HUES48 (cell line): ENCODE data around the gene OSBPL9.
A peak's percentile ranks its signal among the peaks of the same experiment; 100 is the strongest.

Source experiments
- H3K27ac ChIP-seq: one replicate; pipeline ENCODE4 v1.7.0; 2013; ENCODE audit warnings: low read depth, low read length, inconsistent platforms
- H3K27me3 ChIP-seq: 2 replicates; pipeline ENCODE4 v1.6.1; 2013; ENCODE audit warnings: mild to moderate bottlenecking, low read length; ENCODE audit not compliant: control insufficient read depth, insufficient read depth
- H3K36me3 ChIP-seq: 2 replicates; pipeline ENCODE4 v1.6.1; 2013; ENCODE audit warnings: low read length; ENCODE audit not compliant: control insufficient read depth, insufficient read depth
- H3K4me1 ChIP-seq: 2 replicates; pipeline ENCODE4 v1.6.1; 2013; ENCODE audit warnings: mild to moderate bottlenecking, low read length; ENCODE audit not compliant: control insufficient read depth, insufficient read depth
- H3K4me3 ChIP-seq: 2 replicates; pipeline ENCODE4 v1.5.1; 2013; ENCODE audit warnings: mild to moderate bottlenecking, low read depth, low read length
- H3K9ac ChIP-seq: 2 replicates; pipeline ENCODE4 v1.6.1; 2013; ENCODE audit warnings: mild to moderate bottlenecking, low read depth, low read length, moderate library complexity
- H3K9me3 ChIP-seq: 2 replicates; pipeline ENCODE4 v1.6.1; 2013; ENCODE audit warnings: low read length; ENCODE audit not compliant: control insufficient read depth, insufficient read depth

OSBPL9 gene

DNA sequence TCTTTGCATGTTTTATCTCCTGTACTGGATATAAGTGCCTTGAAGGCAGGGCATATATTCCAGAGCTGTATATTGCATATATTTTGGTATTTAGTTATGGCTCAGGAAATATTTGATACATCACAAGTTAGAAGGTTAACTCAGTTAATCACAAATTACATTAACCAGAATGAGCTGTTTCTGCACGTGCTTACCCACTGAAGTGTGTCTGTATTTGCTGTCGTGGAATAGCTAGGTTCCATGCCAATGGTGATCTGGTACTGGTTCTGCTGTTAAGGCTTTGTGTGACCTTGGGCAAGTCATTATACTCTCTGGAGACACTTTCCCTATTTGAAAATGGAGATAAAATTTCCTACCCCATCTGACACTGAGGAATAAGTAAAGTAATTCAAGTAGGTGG, 50.7 kb downstream of the OSBPL9 start:
- no peak overlapping the region for H3K4me3 ChIP-seq
- peaks cover 15% of the 10 kb centered on the region for H3K4me1 ChIP-seq
- H3K9me3 ChIP-seq = no peaks in the 10 kb centered on the region
- H3K27me3 ChIP-seq = no peaks in the 10 kb centered on the region
- H3K9ac ChIP-seq = no peak overlapping the region
- no peaks in the 10 kb centered on the region for H3K36me3 ChIP-seq
- H3K27ac ChIP-seq = no peak overlapping the region

GRCh38 chr1:51669272-51669671, 52.4 kb downstream of the OSBPL9 start:
- Histone ChIP-seq H3K9me3 (no peaks in the 10 kb centered on the region), H3K4me3 (no peak overlapping the region), H3K27ac (no peak overlapping the region)

GRCh38 chr1:51669816-51670215, 52.9 kb downstream of the OSBPL9 start:
- Histone ChIP-seq H3K4me3 (no peak overlapping the region), H3K27me3 (no peaks in the 10 kb centered on the region), H3K4me1 (peaks cover 15% of the 10 kb centered on the region), H3K36me3 (no peaks in the 10 kb centered on the region), H3K27ac (no peak overlapping the region), H3K9me3 (no peaks in the 10 kb centered on the region), H3K9ac (no peak overlapping the region)

More at GRCh38 chr1:51669272-51669671, 52.4 kb downstream of the OSBPL9 start:
- Histone ChIP-seq H3K36me3 (no peaks in the 10 kb centered on the region), H3K27me3 (no peaks in the 10 kb centered on the region), H3K9ac (no peak overlapping the region), H3K4me1 (peaks cover 15% of the 10 kb centered on the region)

DNA sequence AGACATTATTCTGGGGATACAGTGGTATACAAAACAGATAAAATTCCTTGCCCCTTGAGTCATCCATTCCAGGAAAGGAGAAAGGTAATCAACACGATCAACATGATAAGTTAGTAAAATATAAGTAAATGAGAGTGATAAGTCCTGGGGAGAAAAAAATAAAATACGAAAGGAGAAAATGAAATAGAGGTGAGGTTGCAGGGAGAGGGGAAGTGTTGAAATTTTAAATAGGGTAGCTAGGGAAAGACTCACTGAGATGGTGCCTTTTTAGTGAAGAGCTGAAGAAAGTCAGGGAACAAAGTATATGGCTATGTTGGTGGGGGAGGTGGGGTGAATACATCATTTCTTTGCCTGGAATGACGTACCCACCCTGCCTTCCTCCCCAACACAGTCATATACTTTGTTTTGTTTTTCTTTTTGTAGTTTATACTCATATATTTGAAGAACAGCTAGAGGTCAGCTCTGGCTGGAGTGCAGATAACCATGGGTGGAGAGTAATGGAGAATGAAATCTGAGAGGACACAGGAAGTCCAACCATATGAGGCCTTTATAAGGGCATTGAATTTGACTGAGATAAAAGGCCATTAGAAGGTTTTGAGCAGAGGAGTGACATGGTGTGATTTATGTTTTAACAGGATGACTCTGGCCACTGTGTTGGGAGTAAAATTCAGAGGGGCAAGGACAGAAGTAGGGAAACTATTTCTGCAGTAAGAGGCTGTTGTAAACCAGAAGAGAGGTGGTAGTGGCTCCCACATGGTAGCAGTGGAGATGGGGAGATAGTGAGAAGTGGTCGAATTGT, 54.8 kb downstream of the OSBPL9 start:
- Histone ChIP-seq H3K27ac (no peak overlapping the region), H3K9me3 (no peaks in the 10 kb centered on the region), H3K36me3 (no peaks in the 10 kb centered on the region), H3K4me1 (peaks cover 15% of the 10 kb centered on the region), H3K4me3 (no peak overlapping the region), H3K9ac (no peak overlapping the region), H3K27me3 (no peaks in the 10 kb centered on the region)

DNA sequence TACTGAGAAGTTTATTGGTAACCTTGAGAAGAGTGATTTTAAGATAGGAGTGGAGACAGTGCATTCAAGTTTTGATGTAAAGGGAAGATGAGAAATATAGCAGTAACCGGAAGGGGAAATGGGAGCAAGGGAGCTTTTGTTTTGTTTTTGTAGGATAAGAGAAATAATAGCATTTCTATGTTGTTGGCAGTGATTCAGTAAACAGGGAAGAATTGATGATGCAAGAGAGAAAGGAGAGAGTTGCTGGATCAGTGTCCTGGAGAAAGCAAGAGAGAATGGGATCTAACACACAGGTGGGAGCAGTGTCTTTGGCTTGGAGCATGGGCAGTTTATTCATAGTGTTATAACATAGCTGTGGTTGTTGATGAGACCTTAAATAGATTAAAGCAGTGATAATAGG, 56.4 kb downstream of the OSBPL9 start:
- Histone ChIP-seq H3K27ac (no peak overlapping the region), H3K9me3 (no peaks in the 10 kb centered on the region), H3K36me3 (no peaks in the 10 kb centered on the region), H3K4me1 (peaks cover 15% of the 10 kb centered on the region), H3K27me3 (no peaks in the 10 kb centered on the region), H3K9ac (no peak overlapping the region), H3K4me3 (no peak overlapping the region)

- Histone ChIP-seq H3K9ac (no peak overlapping the region), H3K27me3 (no peaks in the 10 kb centered on the region), H3K36me3 (no peaks in the 10 kb centered on the region), H3K4me1 (peaks cover 9% of the 10 kb centered on the region), H3K4me3 (no peak overlapping the region), H3K27ac (no peak overlapping the region), H3K9me3 (no peaks in the 10 kb centered on the region)
These were observed 58.4 kb downstream of the OSBPL9 start for GRCh38 chr1:51675177-51675780.

GRCh38 chr1:51679435-51679834, 62.5 kb downstream of the OSBPL9 start:
- Histone ChIP-seq H3K9me3 (no peaks in the 10 kb centered on the region), H3K9ac (no peak overlapping the region), H3K27me3 (no peaks in the 10 kb centered on the region), H3K4me1 (no peaks in the 10 kb centered on the region), H3K27ac (no peak overlapping the region), H3K4me3 (no peak overlapping the region), H3K36me3 (no peaks in the 10 kb centered on the region)

DNA sequence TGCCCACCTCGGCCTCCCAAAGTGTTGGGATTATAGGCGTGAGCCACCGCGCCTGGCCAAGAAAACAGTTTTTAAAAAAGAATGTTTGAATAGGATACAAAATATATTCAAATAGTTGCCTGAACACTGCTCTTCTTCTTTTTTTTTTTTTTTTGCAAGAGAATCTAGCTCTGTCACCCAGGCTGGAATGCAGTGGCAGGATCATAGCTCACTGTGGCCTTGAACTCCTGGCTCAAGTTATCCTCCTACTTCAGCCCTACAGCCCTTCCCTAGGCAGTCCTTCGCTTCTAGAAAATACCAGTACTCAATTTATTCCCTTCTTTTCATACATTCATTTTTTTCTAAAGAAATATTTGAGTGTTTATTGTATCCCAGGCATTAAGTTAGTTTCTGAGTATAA, 67.9 kb downstream of the OSBPL9 start:
- H3K9me3 ChIP-seq = no peaks in the 10 kb centered on the region
- H3K36me3 ChIP-seq = no peaks in the 10 kb centered on the region
- no peak overlapping the region for H3K9ac ChIP-seq
- H3K4me3 ChIP-seq = no peak overlapping the region
- H3K4me1 ChIP-seq = peaks cover 11% of the 10 kb centered on the region
- no peaks in the 10 kb centered on the region for H3K27me3 ChIP-seq
- no peak overlapping the region for H3K27ac ChIP-seq

DNA sequence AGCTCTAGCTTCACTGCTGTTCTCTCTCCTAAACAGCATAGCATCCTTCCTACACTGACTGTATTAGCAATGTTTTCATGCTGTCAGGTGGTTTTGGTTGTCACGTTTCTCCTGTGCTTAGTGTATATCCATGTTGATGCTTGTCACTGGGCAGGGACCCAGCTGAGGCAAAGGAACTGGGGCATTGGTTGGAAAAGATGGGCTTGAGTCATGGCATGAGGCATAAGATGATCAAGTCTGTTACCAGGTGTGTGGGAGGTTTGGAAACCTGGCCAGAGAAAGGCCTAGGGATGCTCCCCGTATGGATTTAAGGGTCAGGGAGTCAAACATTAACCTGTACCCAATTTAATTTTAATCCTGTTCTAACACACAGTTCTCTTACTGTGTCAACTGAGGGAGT, 69.6 kb downstream of the OSBPL9 start:
- Histone ChIP-seq H3K27ac (no peak overlapping the region), H3K9me3 (no peaks in the 10 kb centered on the region), H3K4me3 (no peak overlapping the region), H3K27me3 (no peaks in the 10 kb centered on the region), H3K9ac (no peak overlapping the region), H3K36me3 (no peaks in the 10 kb centered on the region), H3K4me1 (peaks cover 17% of the 10 kb centered on the region)

- H3K9me3 ChIP-seq = no peaks in the 10 kb centered on the region
- H3K27me3 ChIP-seq = no peaks in the 10 kb centered on the region
- H3K36me3 ChIP-seq = no peaks in the 10 kb centered on the region
- no peak overlapping the region for H3K4me3 ChIP-seq
- no peak overlapping the region for H3K27ac ChIP-seq
- H3K4me1 ChIP-seq = peaks cover 17% of the 10 kb centered on the region
- H3K9ac ChIP-seq = no peak overlapping the region
These were observed 72.2 kb downstream of the OSBPL9 start for GRCh38 chr1:51689075-51689440.

DNA sequence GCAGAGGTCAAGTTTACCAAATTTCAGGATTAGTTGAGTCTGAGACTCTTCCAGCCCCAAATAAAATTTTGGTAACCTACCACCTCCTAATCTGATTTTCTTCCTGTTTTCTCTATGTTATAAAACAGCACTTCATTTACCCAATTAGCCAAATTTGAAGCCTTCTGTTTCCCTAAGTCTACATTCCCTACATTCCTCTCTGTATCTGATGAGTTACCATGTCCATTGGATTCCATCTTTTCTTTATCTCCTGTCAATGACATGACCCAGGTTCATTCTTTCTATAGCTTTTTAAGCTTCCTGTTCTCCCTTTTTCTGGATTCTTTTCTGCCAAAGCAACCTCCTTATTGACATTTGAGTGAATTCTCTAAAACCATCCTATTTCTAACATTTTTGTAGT, 72.8 kb downstream of the OSBPL9 start:
- no peaks in the 10 kb centered on the region for H3K27me3 ChIP-seq
- H3K4me1 ChIP-seq = peaks cover 17% of the 10 kb centered on the region
- H3K27ac ChIP-seq = peak overlapping the region; percentile 38
- H3K9ac ChIP-seq = no peak overlapping the region
- no peak overlapping the region for H3K4me3 ChIP-seq
- no peaks in the 10 kb centered on the region for H3K36me3 ChIP-seq
- no peaks in the 10 kb centered on the region for H3K9me3 ChIP-seq
